SK-N-DZ (cell line): ENCODE measurements around the gene KYNU.
"Not testable (repeated sequence)": the region's sequence is repeated elsewhere in the genome, so short reads cannot be mapped to it uniquely, and the experiment has no call there.

ENCODE experiments used
- DNase-seq: peaks from one replicate; pipeline ENCODE4 v3.0.0-alpha.2; 2015; ENCODE audit warnings: low spot score

Gene KYNU

DNA sequence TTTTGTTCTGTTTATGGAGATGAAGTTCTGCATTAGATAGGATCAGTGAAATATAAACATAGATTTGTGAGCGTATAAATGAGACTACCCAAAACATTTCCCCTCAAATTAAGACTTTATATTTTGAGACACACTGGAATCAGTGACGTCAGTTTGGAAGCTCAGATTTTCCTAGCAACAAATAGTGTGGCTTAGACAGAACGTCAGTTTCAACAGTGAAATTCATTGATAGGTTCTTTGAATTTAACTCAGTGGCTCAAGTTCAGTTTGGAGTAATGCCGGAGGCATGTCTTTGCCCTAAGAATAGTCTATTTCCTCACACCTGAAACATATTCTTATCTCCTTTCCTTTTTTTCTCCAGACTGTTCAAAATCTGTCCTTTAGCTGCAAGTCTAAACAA lies 138.2 kb downstream of the KYNU start:
- no peak for DNase-seq

DNA sequence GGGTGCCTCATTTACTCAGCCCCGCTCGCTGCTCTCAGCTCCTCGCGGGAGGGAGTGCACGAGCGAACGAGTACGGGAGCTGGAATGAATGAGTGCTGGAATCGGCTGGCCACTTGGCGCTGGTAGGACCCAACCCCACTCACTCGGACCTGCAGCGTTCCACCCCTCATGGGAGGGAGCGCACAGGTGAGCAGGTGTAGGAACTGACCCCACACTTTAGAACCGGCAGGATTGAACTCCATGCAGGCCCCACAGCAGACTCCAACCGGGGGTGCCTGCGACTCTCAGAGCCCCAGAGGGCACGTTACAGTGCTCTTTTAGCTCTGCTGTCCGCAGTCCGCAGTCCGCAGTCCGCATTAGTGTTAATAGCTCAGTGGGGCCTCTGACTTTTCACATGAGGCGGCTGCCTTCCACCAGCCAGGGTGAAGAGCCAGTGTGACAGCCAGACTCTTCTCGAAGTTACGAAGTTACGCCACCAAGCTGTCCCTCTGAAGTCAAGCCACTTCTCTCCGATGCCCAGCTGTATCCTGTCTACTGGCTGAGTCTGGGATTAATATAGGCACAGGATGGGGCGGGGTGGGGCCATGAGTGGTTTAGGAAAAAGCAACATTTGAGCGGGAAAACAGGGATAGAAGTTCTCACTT lies 149.1 kb downstream of the KYNU start:
- DNase-seq = no peak

DNA sequence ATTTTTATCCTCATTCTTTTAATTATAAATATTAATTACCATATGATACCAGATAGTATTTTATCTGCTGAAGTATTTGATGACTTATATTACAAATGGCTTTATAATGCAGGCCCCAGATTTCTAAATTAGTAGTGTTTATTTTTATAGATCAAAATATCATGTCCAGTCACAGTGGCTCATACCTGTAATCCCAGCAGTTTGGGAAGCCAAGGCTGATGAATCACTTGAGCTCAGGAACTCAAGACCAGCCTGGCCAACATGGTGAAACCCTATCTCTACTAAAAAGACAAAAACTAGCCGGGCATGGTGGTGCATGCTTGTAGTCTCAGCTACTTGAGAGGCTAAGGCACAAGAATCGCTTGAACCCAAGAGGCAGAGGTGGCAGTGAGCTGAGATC lies 151.7 kb downstream of the KYNU start:
- DNase-seq = no peak

DNA sequence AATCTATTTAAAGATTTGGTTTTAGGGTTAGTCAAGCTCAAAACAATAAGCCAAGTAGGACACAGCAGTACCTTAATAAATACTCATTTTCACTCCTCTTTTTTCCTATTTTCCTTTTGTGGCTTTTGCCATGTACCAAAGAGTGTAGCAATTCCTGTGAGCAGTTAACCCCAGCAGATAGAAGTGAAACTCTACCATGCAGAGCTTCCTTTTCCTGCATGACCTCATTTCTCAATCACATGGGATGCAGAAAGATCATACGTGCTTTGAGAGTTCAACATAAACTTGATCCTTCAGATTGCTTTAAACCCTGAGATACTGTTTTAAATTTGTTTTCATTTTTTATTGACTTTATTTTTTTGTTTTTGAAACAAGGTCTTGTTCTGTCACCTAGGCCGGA lies 152.7 kb downstream of the KYNU start:
- DNase-seq = no peak

DNA sequence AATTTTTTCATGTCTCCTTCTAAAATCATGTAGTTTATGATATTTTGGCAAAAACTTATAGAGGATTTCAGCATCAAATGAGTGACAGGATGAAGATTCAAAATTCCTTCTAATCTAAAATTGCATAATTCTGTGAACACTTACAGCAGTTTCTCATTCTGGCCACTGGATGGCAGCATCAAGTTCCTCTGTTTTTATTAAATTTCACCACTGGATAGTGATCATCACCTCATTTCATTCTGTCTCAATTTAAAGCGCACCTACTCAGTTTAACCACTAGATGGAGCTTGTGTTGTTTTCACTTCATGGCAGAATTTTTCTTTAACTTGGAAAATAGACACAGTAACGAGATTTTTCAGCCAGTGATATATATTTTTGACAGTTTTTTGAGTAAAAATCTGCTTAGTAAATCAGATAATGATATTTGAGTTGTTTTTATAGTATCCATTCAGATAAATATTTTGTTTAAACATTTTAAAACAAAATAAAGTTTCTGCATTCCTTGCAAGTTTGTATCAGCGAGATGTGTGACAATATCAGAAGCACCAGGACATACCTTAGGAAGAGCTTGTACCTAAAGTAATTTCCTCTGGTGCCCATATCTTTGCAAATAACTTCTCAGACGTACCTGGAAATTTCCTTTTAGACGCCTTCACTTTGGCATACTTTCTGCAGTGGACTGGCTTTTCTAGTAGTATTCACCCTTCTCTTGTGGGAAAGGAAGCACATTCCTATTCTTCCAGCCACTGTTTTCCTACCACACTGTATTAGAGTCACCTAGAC lies 157.0 kb downstream of the KYNU start:
- peak; percentile 80 for DNase-seq

GRCh38 chr2:143051465-143051864 lies 174.0 kb downstream of the KYNU start:
- no peak for DNase-seq

GRCh38 chr2:143053437-143053836 lies 176.0 kb downstream of the KYNU start:
- DNase-seq = not testable (repeated sequence)

DNA sequence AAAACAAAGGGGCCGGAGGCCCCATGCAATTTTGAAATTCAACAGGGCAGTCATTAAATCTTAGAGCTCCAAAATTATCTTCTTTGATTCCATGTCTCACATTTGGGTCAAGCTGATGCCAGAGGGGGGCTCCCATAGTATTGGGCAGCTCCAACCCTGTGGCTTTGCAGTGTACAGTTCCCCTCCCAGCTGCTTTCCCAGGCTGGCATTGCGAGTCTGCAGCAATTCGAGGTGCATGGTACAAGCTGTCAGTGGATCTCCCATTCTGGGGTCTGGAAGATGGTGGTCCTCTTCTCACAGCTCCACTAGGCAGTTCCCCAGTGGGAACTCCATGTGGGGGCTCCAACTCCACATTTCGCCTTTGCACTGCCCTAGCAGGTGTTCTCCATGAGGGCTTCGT lies 179.1 kb downstream of the KYNU start:
- DNase-seq = no peak

DNA sequence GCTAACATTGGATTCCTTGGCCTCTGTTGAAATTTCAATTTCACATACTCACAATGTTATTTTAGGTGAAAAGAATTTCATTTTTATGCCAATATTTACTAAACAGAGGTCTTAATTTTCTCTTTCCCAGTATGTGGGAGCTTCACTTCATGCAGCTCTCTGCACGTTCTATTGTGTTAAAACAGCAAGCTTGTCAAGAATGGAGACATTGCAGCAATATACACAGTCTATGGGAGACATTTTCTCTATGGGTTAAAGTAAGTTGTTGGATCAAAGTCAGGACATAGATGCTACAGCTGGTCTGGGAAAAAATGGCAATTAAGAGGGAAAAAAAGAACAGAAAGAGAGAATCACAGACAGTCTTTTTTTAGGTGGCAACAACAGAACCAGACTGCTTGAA lies 181.4 kb downstream of the KYNU start:
- no peak for DNase-seq

- DNase-seq = no peak
Observed at GRCh38 chr2:143063612-143064200, 186.2 kb downstream of the KYNU start.

DNA sequence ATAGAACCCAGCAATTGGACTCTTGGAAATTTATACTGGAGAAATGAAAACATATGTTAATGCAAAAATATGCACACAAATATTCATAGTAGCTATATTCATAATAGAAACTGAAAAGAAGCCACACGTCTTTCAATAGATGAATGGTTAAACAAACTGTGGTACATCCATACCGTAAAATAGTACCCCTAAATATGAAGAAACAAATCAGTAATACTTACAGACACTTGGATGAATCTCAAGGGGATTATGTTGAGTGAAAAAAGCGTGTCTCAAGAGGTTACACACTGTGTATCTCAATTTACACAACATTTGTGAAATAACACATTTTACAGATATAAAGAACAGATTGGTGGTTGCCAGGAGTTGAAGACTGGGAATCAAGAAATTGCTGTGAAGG lies 190.6 kb downstream of the KYNU start:
- no peak for DNase-seq

GRCh38 chr2:143068509-143068908 lies 191.0 kb downstream of the KYNU start:
- DNase-seq = no peak

DNA sequence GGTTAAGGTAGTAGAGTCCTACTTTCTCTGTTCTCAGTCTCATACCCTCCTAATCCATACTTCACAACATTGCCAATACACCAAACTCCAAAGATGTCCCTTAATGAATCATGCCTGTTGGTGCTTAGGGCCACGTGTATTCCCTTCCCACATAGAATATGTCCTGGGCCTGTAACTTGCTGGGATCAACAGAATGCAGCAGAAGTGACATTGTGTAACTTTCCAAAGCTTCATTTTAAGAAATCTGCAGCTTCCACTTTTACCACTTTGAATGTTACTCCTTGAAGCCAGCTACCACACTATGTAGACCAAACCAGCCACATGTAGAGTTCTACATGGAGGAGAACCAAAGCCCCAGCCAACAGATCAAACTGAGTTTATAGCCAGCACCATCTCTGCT lies 193.2 kb downstream of the KYNU start:
- no peak for DNase-seq

DNA sequence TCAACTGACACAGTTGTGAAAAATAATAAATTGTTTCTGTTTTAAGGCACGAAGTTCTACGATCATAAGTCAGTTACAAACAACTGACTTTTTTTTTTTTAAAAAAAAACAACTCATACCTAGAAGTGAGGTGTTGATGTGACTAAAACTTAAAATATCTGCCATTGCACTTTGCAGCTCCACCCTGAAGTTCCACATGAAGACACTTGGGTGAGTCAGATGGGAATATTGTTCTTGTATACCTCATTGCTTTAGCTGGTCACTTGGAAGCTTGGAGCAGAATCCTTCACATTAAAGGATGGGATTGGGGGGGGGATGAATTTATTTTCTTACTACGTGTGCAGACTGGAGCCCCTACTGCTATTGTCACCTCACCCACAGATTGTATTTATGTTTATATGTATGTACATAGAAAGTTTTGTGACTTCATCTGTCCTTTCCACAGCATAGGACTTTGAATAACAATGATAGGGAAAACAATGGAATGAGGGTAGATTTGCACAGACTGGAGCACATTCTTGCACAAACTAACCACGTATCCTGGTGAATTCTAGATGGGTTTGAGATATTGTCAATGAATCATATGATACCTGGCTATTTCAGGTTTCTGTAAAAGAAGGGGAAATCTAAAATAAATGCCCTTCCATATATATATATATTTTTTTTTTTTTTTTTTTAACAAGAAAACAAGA lies 193.9 kb downstream of the KYNU start:
- DNase-seq = no peak

DNA sequence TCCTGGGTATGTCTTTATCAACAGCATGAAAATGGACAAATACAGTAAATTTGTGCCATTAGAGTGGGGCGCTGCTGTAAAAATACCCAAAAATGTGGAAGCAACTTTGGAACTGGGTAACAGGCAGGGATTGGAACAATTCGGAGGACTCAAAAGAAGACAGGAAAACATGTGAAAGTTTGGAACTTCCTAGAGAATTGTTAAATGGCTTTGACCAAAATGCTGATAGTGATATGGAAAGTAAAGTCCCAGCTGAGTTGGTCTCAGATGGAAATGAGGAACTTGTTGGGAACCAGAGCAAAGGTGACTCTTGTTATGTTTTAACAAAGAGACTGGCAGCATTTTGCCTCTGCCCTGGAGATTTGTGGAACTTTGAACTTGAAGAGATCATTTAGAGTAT lies 197.4 kb downstream of the KYNU start:
- not testable (repeated sequence) for DNase-seq

DNA sequence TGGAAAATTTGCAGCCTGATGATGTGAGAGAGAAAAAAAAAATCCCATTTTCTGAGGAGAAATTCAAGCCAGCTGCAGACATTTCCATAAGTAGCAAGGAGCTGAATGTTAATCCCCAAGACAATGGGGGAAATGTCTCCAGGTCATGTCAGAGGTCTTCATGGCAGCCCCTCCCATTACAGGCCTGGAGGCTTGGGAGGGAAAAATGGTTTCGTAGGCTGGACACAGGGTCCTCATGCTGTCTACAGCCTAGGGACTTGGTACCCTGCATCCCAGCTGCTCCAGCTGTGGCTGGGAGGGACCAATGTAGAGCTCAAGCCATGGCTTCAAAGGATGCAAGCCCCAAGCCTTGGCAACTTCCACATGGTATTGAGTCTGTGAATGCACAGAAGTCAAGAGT lies 198.2 kb downstream of the KYNU start:
- no peak for DNase-seq

- no peak for DNase-seq
Observed at GRCh38 chr2:143078104-143078503, 200.6 kb downstream of the KYNU start.

DNA sequence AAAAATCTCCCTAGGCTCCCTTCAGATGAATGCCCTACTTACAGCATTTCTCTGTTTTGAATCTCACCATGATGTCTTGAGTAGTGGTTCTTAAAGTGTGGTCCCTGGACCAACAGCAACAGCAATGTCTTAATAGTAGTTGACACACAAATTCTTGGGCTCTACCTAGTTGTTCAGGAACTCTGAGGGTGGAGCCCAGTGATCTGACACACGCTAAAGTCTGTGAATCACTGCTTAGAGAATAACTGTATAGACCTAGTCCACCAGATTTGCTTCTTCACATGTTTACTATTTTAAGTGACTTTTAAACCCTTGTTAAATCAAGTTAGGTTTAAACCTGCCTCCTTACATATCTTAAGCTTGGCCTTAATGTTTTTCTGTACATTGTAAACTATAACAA lies 204.2 kb downstream of the KYNU start:
- DNase-seq = no peak

GRCh38 chr2:143083636-143084035 lies 206.2 kb downstream of the KYNU start:
- no peak for DNase-seq

DNA sequence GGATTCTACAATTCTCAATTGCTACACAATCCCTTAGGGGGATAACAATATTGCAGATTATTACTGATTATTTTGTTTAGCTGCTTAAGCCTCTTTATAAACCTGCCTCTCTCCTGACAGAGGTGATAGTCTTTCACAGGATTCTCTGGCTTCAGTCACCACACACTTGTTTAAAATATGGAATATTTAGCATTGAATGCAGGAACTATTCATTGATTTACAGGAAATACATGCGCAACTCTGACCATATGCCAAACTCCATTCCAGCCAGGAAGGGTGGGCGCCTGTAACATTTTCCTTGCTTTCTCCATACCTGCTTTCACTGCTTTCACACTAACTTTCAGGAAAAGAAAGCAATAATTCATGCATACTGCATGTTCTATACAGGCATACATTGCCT lies 207.0 kb downstream of the KYNU start:
- DNase-seq = no peak

DNA sequence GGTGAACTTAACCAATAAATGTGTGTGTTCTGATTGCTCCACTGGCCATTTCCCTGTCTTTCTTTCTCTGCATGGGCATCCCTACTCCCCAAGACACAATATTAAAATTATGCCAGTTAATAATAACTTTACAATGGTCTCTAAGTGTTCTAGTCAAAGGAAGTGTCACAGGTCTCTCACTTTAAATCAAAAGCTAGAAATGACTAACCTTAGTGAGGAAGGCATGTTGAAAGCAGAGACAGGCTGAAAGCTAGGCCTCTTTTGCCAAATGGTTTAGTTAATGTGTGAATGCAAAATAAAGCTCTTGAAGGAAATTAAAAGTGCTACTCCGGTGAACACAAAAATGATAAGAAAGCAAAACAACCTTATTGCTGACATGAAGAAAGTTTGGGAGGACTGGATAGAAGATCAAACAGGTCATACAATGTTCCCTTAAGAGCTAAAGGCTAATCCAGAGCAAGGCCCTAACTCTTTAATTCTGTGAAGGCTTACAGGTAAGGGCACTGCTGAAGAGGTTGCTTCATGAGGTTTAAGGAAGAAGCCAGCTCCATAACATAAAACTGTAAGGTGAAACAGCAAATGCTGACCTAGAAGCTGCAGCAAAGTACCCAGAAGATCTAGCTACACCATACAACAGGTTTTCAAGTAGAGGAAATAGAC lies 207.8 kb downstream of the KYNU start:
- DNase-seq = no peak

DNA sequence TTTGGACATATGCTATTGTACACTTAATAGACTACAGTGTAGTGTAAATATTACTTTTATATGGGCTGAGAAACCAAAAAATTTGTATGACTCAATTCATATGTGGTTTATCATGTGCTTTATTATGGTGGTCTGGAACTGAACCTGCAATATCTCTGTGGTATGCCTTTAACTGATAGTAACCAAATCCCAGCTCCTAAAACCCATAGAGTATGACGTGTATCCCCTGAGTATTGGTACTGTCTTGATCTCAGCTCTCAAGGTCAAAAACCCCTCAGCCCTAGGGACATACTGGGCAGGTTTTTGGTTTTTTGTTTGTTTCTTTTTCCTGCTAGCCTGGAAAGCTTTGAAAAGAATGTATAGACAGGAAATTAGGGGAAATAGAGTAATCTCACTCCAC lies 209.6 kb downstream of the KYNU start:
- no peak for DNase-seq
